Ascending aorta (tissue), 2 donors: Measurements from ENCODE around the gene PLIN4. TPM values are rescaled to one million over a fixed set of nuclear protein-coding genes. Genes with fewer than 3 reads are reported as not detected.

Source experiments
- DNase-seq, 2 donors: peaks; one replicate each; pipeline ENCODE4 v3.0.0-alpha.2; 2019; ENCODE audit warnings: low spot score in 2 of 2
- H3K27ac ChIP-seq, 2 donors: fragments of 200-600 bp; sonication (generic); one replicate each; pipeline ENCODE4 v1.5.1; 2016 to 2017; ENCODE audit warnings: mild to moderate bottlenecking in 1 of 2
- H3K27me3 ChIP-seq: fragments of 200-600 bp; sonication (generic); one replicate; pipeline ENCODE4 v1.5.1; 2017
- H3K36me3 ChIP-seq, 2 donors: fragments of 200-600 bp; sonication (generic); one replicate each; pipeline ENCODE4 v1.5.1; 2016
- H3K4me1 ChIP-seq, 2 donors: fragments of 200-600 bp; sonication (generic); one replicate each; pipeline ENCODE4 v1.5.1; 2016 to 2017; ENCODE audit warnings: mild to moderate bottlenecking in 1 of 2
- H3K4me3 ChIP-seq, 2 donors: fragments of 200-600 bp; sonication (generic); one replicate each; pipeline ENCODE4 v1.5.1; 2016 to 2017; ENCODE audit warnings: mild to moderate bottlenecking in 1 of 2
- H3K9me3 ChIP-seq, 2 donors: fragments of 200-600 bp; sonication (generic); one replicate each; pipeline ENCODE4 v1.5.1; 2016
- intact Hi-C: fragments of 100-400 bp; cut with DNase I; formaldehyde crosslinking; loops from one replicate; pipeline ENCODE4 v1.15.1; 2023
- total RNA-seq: library from RNA; depleted of rRNA; stranded (reverse); fragments of >200 nt; gene quantifications from one replicate; pipeline ENCODE4 v1.1.0, GENCODE V29; 2016
- TF ChIP-seq, protein P1 (sequence below), 3 experiments: fragments of 200-600 bp in 2 of 3; fragments of 450-650 bp in 1 of 3; sonication (generic) in 2 of 3; IDR thresholded peaks; one replicate each; pipeline ENCODE4 v1.5.1; 2016 to 2019; ENCODE audit warnings: antibody characterized with exemption in 3 of 3, mild to moderate bottlenecking in 1 of 3, moderate library complexity in 1 of 3

The PLIN4 gene
- total RNA-seq, 1 donor from 2014 or later, result 15.1 TPM

- no peak for DNase-seq
- Histone ChIP-seq H3K36me3 (no peaks in the 10 kb centered on the region), H3K9me3 (no peaks in the 10 kb centered on the region), H3K27ac (no peak overlapping the region), H3K27me3 (no peaks in the 10 kb centered on the region), H3K4me1 (no peaks in the 10 kb centered on the region), H3K4me3 (no peak overlapping the region)
- intact Hi-C loops, result no loop called here
- TF ChIP-seq, protein P1, sequence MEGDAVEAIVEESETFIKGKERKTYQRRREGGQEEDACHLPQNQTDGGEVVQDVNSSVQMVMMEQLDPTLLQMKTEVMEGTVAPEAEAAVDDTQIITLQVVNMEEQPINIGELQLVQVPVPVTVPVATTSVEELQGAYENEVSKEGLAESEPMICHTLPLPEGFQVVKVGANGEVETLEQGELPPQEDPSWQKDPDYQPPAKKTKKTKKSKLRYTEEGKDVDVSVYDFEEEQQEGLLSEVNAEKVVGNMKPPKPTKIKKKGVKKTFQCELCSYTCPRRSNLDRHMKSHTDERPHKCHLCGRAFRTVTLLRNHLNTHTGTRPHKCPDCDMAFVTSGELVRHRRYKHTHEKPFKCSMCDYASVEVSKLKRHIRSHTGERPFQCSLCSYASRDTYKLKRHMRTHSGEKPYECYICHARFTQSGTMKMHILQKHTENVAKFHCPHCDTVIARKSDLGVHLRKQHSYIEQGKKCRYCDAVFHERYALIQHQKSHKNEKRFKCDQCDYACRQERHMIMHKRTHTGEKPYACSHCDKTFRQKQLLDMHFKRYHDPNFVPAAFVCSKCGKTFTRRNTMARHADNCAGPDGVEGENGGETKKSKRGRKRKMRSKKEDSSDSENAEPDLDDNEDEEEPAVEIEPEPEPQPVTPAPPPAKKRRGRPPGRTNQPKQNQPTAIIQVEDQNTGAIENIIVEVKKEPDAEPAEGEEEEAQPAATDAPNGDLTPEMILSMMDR (IDR thresholded peaks at IDR 0.05), result peak; percentile 24 to 68 (median 55)
These were observed 6.7 kb upstream of the PLIN4 start for GRCh38 chr19:4524808-4525562.

- intact Hi-C loops, result no loop called here
- Histone ChIP-seq H3K9me3 (no peaks in the 10 kb centered on the region), H3K27me3 (no peaks in the 10 kb centered on the region), H3K4me3 (no peak overlapping the region), H3K36me3 (no peaks in the 10 kb centered on the region), H3K27ac (no peak overlapping the region), H3K4me1 (peaks cover 0 to 3% of the 10 kb centered on the region in 2 donors)
- no peak for DNase-seq
- TF ChIP-seq, protein P1 (IDR thresholded peaks at IDR 0.05), result peak in 2 of 3 experiments; percentile 35 to 48
These were observed 5.2 kb upstream of the PLIN4 start for GRCh38 chr19:4523306-4524110.

- TF ChIP-seq, protein P1 (IDR thresholded peaks at IDR 0.05), result no peak
- DNase-seq, result no peak
- intact Hi-C loops, result no loop called here
- Histone ChIP-seq H3K4me3 (no peak overlapping the region), H3K4me1 (peaks cover 3 to 12% of the 10 kb centered on the region in 2 donors), H3K27me3 (no peaks in the 10 kb centered on the region), H3K9me3 (no peaks in the 10 kb centered on the region), H3K27ac (no peak overlapping the region), H3K36me3 (no peaks in the 10 kb centered on the region)
These were observed 4.2 kb upstream of the PLIN4 start for GRCh38 chr19:4522291-4523002.

GRCh38 chr19:4521888-4522242 lies 3.6 kb upstream of the PLIN4 start:
- peaks cover 3 to 13% of the 10 kb centered on the region in 2 donors for H3K4me1 ChIP-seq
- TF ChIP-seq, protein P1 (IDR thresholded peaks at IDR 0.05), result no peak
- no peaks in the 10 kb centered on the region for H3K27me3 ChIP-seq
- intact Hi-C loops, result no loop called here
- no peaks in the 10 kb centered on the region for H3K36me3 ChIP-seq
- no peak overlapping the region for H3K27ac ChIP-seq
- no peak for DNase-seq
- H3K9me3 ChIP-seq, result no peaks in the 10 kb centered on the region
- no peak overlapping the region for H3K4me3 ChIP-seq

DNA sequence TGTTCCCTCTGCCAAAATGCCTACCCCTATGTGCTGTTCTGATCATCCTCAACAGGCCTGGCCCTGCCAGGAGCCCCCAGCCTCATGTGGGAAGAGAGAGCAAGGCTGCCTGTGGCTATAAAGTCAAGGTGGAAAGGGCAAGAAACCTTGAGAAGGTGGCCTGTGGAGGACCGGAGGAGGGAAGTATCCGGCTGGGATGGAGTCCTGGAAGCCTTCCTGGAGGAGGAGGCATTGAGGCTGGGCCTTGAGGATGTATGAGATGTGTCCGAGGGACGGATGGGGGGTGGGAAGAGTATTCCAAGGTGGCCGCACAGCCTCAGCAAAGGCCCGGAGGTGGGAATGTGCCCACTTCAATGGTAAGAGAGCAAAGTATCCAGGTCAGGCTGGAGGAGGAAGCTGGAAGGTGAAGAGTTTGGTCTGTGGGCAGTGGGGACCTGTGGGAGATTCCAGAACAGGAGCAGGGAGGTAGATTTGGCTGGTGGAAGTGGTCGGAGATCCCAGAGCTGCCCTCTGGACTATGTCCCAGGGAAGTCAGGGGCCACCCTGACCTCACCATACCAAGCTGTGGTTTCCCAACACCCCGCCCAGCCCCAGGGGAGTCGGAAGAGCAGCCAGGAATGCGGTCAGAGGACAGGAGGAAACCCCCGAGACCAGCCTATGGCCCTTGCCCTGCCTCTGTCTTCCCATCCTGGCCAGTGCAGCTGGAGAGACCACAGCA lies 3.0 kb upstream of the PLIN4 start:
- no peak for DNase-seq
- intact Hi-C loops, result no loop called here
- no peaks in the 10 kb centered on the region for H3K36me3 ChIP-seq
- TF ChIP-seq, protein P1 (IDR thresholded peaks at IDR 0.05), result no peak
- H3K4me3 ChIP-seq, result no peak overlapping the region
- H3K9me3 ChIP-seq, result no peaks in the 10 kb centered on the region
- no peak overlapping the region for H3K27ac ChIP-seq
- H3K4me1 ChIP-seq, result peaks cover 3 to 13% of the 10 kb centered on the region in 2 donors
- H3K27me3 ChIP-seq, result no peaks in the 10 kb centered on the region
